Panc1 (cell line): ENCODE measurements around the gene RAMP1. TPM values are rescaled to one million over a fixed set of nuclear protein-coding genes. Genes with fewer than 3 reads are reported as not detected.

ENCODE experiments used
- ATAC-seq: fragments of 200-7000 bp; cut with Tn5 transposase; 2 replicates; pipeline ENCODE4 v1.9.1; 2020; ENCODE audit warnings: mild to moderate bottlenecking, moderate library complexity
- BruUV-seq: library from RNA; stranded (reverse); fragments of 400-500 nt; replicated peaks from 2 replicates; lab custom pipeline; 2021; lab: Mats Ljungman, UMichigan
- CTCF ChIA-PET: fragments of 300-600 bp; sonication (Branson Sonifier 250); formaldehyde crosslinking; loops from one replicate; lab custom pipeline; 2022; ENCODE audit warnings: antibody characterized with exemption; lab: Charles Lee
- POLR2A ChIA-PET: fragments of 300-600 bp; sonication (Branson Sonifier 250); formaldehyde crosslinking; loops from one replicate; lab custom pipeline; 2022; ENCODE audit warnings: antibody characterized with exemption; lab: Charles Lee
- DNase-seq: peaks from one replicate; pipeline ENCODE4 v3.0.0-alpha.2; 2010; ENCODE audit warnings: low read depth, low spot score
- H3K27ac ChIP-seq: 2 replicates; pipeline ENCODE4 v1.5.1; 2011; ENCODE audit warnings: mild to moderate bottlenecking, low read length, inconsistent platforms
- H3K27me3 ChIP-seq: fragments of 200-500 bp; sonication (Bioruptor generic); 2 replicates; pipeline ENCODE4 v1.6.0; 2014; ENCODE audit warnings: low read length, inconsistent platforms; ENCODE audit not compliant: control insufficient read depth, insufficient read depth
- H3K36me3 ChIP-seq: fragments of 200-500 bp; sonication (Bioruptor generic); 2 replicates; pipeline ENCODE4 v1.5.1; 2014; ENCODE audit warnings: inconsistent platforms, mild to moderate bottlenecking, low read length, moderate library complexity; ENCODE audit not compliant: control insufficient read depth, insufficient read depth
- H3K4me1 ChIP-seq: 2 replicates; pipeline ENCODE4 v1.5.1; 2011; ENCODE audit warnings: inconsistent platforms, mild to moderate bottlenecking, low read length, moderate library complexity; ENCODE audit not compliant: control insufficient read depth, insufficient read depth
- H3K4me3 ChIP-seq, 2 experiments: 2 replicates each; pipeline ENCODE4 v1.5.1; 2011 to 2012; ENCODE audit warnings: low read depth in 2 of 2, low read length in 2 of 2, mild to moderate bottlenecking in 2 of 2, inconsistent platforms in 1 of 2, moderate library complexity in 1 of 2
- H3K9me3 ChIP-seq: fragments of 200-500 bp; sonication (Bioruptor generic); 2 replicates; pipeline ENCODE4 v1.5.1; 2014; ENCODE audit warnings: low read depth, mild to moderate bottlenecking, inconsistent platforms, low read length, moderate library complexity; ENCODE audit not compliant: control insufficient read depth, insufficient read depth
- CTCF ChIP-seq: fragments of 450-650 bp; IDR thresholded peaks from 2 replicates; pipeline ENCODE4 v1.5.1; 2017; ENCODE audit warnings: mild to moderate bottlenecking
- POLR2AphosphoS5 ChIP-seq: IDR thresholded peaks from 2 replicates; pipeline ENCODE4 v1.6.1; 2012; ENCODE audit warnings: mild to moderate bottlenecking, low read depth, low read length, moderate library complexity
- SIN3A ChIP-seq: IDR thresholded peaks from 2 replicates; pipeline ENCODE4 v1.6.1; 2012; ENCODE audit warnings: low read depth, mild to moderate bottlenecking, low read length, moderate library complexity, borderline replicate concordance; ENCODE audit not compliant: insufficient read depth
- TCF7L2 ChIP-seq: IDR thresholded peaks from 2 replicates; pipeline ENCODE4 v1.6.1; 2011; ENCODE audit warnings: mild to moderate bottlenecking, low read depth, low read length, inconsistent platforms
- in situ Hi-C: cut with HindIII; loops from 2 replicates; pipeline ENCODE4 v1.10.0; 2016; ENCODE audit warnings: low sequenced_read_pairs, low pct_unique_long_range_greater_than_20kb
- intact Hi-C: fragments of 100-400 bp; cut with micrococcal nuclease; formaldehyde crosslinking; loops from one replicate; pipeline ENCODE4 v1.10.0; 2022; ENCODE audit not compliant: unreplicated experiment
- total RNA-seq: library from RNA; stranded (reverse); gene quantifications from one replicate; pipeline ENCODE4 v1.2.1, GENCODE V29; 2021; ENCODE audit not compliant: unreplicated experiment
- TF ChIP-seq, protein P1 (sequence below), 2 experiments: IDR thresholded peaks; 2 replicates each; pipeline ENCODE4 v1.6.1; 2011 to 2012; ENCODE audit warnings: low read depth in 2 of 2, control low read depth in 1 of 2, low read length in 1 of 2, mild to moderate bottlenecking in 1 of 2, moderate library complexity in 1 of 2; ENCODE audit not compliant: insufficient read depth in 1 of 2

RAMP1 gene
- total RNA-seq, 1 experiment from 2014 or later: 17.6 TPM

DNA sequence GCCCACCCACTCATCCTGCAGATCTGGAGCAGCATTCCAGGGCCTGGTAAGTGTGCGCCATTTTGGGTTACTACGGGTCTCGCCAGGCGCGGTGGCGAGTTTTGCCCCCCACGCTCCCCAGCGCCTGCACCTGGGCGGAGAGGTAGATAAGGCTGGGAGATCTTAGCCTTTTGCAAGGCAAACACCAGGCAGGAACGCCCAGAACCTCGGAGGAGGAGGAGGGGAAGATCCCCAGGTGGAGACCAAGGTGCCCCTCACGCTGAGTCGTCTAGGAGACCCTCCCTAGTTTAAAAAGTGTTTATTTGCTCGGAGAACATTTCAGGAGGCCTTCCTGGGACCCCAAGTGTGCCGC lies 365 bp upstream of the RAMP1 start:
- H3K36me3 ChIP-seq: no peaks in the 10 kb centered on the region
- peaks cover 29% of the 10 kb centered on the region for H3K4me1 ChIP-seq
- ChIA-PET POLR2A (no interaction called here), CTCF (interaction anchor here (1.1 kb wide), 1 partner anchor 247 kb away, joined by 3 read pairs; no protein-coding TSS in a partner anchor)
- no TSS peak for BruUV-seq
- in situ Hi-C loops (no loop called here), intact Hi-C loops (no loop called here)
- no peak for TF ChIP-seq POLR2AphosphoS5
- H3K9me3 ChIP-seq: no peaks in the 10 kb centered on the region
- no peak for ATAC-seq
- H3K27ac ChIP-seq: no peak overlapping the region
- no peak for DNase-seq
- H3K27me3 ChIP-seq: no peaks in the 10 kb centered on the region; the same call in 1 of the 2 replicates
- H3K4me3 ChIP-seq: peak overlapping the region; percentile 31 to 32

DNA sequence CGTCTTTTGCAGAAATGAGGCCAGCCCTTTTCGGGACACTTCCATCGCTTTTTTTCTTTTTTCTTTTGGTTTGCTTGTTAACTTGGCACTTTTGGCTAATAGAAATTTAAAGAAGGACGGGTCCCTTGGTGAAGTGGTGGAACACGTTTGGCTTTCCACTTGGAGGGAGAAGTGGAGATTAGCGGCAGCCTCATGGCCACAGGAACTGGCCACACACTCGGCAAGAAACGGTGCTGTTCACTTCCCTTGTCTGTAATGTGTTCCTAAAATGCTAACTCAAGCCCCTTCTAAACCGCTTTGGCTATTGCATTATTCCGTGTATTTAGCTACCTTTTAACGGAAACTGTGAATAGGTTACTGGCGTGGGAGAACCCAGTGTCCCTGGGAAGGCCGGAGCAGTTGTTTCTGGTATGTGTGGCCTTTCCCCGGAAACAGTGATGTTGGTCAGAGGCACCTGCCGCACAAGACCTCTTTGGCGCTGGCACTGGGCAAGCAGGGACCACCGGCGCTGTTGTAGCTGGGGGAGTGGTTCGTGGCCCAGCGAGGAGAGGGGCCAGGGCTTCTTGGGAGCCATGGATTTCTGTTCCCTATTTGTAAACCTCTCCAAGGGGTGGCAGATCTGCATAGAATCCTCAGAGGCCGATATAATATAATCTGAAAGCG lies 981 bp downstream of the RAMP1 start:
- peak overlapping the region; percentile 32 to 53 for H3K4me3 ChIP-seq
- no TSS peak for BruUV-seq
- POLR2A ChIA-PET: no interaction called here

More for the DNA sequence above, 981 bp downstream of the RAMP1 start:
- Histone ChIP-seq H3K27me3 (no peaks in the 10 kb centered on the region; the same call in 1 of the 2 replicates), H3K9me3 (no peaks in the 10 kb centered on the region), H3K4me1 (peaks cover 41% of the 10 kb centered on the region), H3K36me3 (no peaks in the 10 kb centered on the region), H3K27ac (peak overlapping the region; percentile 74)
- in situ Hi-C loops (no loop called here), intact Hi-C loops (no loop called here)
- TF ChIP-seq POLR2AphosphoS5 (no peak), CTCF (no peak), TCF7L2 (no peak), SIN3A (no peak)
- TF ChIP-seq, protein P1, sequence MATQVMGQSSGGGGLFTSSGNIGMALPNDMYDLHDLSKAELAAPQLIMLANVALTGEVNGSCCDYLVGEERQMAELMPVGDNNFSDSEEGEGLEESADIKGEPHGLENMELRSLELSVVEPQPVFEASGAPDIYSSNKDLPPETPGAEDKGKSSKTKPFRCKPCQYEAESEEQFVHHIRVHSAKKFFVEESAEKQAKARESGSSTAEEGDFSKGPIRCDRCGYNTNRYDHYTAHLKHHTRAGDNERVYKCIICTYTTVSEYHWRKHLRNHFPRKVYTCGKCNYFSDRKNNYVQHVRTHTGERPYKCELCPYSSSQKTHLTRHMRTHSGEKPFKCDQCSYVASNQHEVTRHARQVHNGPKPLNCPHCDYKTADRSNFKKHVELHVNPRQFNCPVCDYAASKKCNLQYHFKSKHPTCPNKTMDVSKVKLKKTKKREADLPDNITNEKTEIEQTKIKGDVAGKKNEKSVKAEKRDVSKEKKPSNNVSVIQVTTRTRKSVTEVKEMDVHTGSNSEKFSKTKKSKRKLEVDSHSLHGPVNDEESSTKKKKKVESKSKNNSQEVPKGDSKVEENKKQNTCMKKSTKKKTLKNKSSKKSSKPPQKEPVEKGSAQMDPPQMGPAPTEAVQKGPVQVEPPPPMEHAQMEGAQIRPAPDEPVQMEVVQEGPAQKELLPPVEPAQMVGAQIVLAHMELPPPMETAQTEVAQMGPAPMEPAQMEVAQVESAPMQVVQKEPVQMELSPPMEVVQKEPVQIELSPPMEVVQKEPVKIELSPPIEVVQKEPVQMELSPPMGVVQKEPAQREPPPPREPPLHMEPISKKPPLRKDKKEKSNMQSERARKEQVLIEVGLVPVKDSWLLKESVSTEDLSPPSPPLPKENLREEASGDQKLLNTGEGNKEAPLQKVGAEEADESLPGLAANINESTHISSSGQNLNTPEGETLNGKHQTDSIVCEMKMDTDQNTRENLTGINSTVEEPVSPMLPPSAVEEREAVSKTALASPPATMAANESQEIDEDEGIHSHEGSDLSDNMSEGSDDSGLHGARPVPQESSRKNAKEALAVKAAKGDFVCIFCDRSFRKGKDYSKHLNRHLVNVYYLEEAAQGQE (IDR thresholded peaks at IDR 0.05; ENCODE audit: insufficient read depth in 1 of 2, low read depth in 2 of 2, low read length in 1 of 2): no peak
- ATAC-seq (no peak), DNase-seq (no peak)
- CTCF ChIA-PET: no interaction called here
